ENCODE data around the gene RPS10.
"Not testable (repeated sequence)": the region's sequence is repeated elsewhere in the genome, so short reads cannot be mapped to it uniquely, and the experiment has no call there.

The RPS10 gene

GRCh38 chr6:34392497-34393190 is 33.2 kb downstream of the RPS10 start, which contains the start of gene NUDT3:
TSS of gene NUDT3 (minus strand) at chr6:34392669. CDS start at chr6:34392362, 307 bp downstream.
- peak; percentile 84 to 88 for DNase-seq (ENCODE audit: low read depth in 2 of 2)

GRCh38 chr6:34391786-34392496 is 33.9 kb downstream of the RPS10 start:
- DNase-seq (ENCODE audit: low read depth in 2 of 2) = peak; percentile 38

- no peak for DNase-seq (ENCODE audit: low read depth in 2 of 2)
These were observed 34.4 kb downstream of the RPS10 start for GRCh38 chr6:34391473-34391785.

- no peak for DNase-seq (ENCODE audit: low read depth in 2 of 2)
These were observed 35.1 kb downstream of the RPS10 start for GRCh38 chr6:34390531-34391472.

GRCh38 chr6:34389034-34389433 is 36.8 kb downstream of the RPS10 start:
- DNase-seq (ENCODE audit: low read depth in 2 of 2) = no peak

GRCh38 chr6:34388421-34388820 is 37.4 kb downstream of the RPS10 start:
- no peak for DNase-seq (ENCODE audit: low read depth in 2 of 2)

GRCh38 chr6:34386316-34387137 is 39.3 kb downstream of the RPS10 start:
- no peak for DNase-seq (ENCODE audit: low read depth in 2 of 2)

- DNase-seq (ENCODE audit: low read depth in 2 of 2) = no peak
These were observed 40.1 kb downstream of the RPS10 start for GRCh38 chr6:34385793-34386195.

GRCh38 chr6:34384321-34385153 is 41.3 kb downstream of the RPS10 start:
- no peak for DNase-seq (ENCODE audit: low read depth in 2 of 2)

GRCh38 chr6:34383656-34384320 is 42.1 kb downstream of the RPS10 start:
- no peak for DNase-seq (ENCODE audit: low read depth in 2 of 2)

- no peak for DNase-seq (ENCODE audit: low read depth in 2 of 2)
These were observed 42.7 kb downstream of the RPS10 start for GRCh38 chr6:34383161-34383631.

GRCh38 chr6:34381081-34381480 is 44.8 kb downstream of the RPS10 start:
- no peak for DNase-seq (ENCODE audit: low read depth in 2 of 2)

- no peak for DNase-seq (ENCODE audit: low read depth in 2 of 2)
These were observed 47.4 kb downstream of the RPS10 start for GRCh38 chr6:34378470-34378869.

GRCh38 chr6:34377984-34378383 is 47.9 kb downstream of the RPS10 start:
- no peak for DNase-seq (ENCODE audit: low read depth in 2 of 2)

- not testable (repeated sequence) for DNase-seq (ENCODE audit: low read depth in 2 of 2)
These were observed 48.3 kb downstream of the RPS10 start for GRCh38 chr6:34377571-34377970.

- DNase-seq (ENCODE audit: low read depth in 2 of 2) = no peak
These were observed 50.0 kb downstream of the RPS10 start for GRCh38 chr6:34375833-34376232.

- DNase-seq (ENCODE audit: low read depth in 2 of 2) = no peak
These were observed 51.4 kb downstream of the RPS10 start for GRCh38 chr6:34374508-34374907.

GRCh38 chr6:34374069-34374468 is 51.8 kb downstream of the RPS10 start:
- no peak for DNase-seq (ENCODE audit: low read depth in 2 of 2)

GRCh38 chr6:34373511-34373910 is 52.4 kb downstream of the RPS10 start:
- DNase-seq (ENCODE audit: low read depth in 2 of 2) = no peak

GRCh38 chr6:34371865-34372264 is 54.0 kb downstream of the RPS10 start:
- not testable (repeated sequence) for DNase-seq (ENCODE audit: low read depth in 2 of 2)
